ENCODE measurements around the gene HS6ST2.

The HS6ST2 gene

GRCh38 chrX:132665676-132666075 is 292.8 kb downstream of the HS6ST2 start:
- no peaks in the 10 kb centered on the region for H3K36me3 ChIP-seq
- H3K9me3 ChIP-seq = no peaks in the 10 kb centered on the region
- H3K27ac ChIP-seq = no peak overlapping the region
- H3K4me1 ChIP-seq (ENCODE audit: control insufficient read depth in 1 of 2, insufficient read depth in 1 of 2, low read depth in 1 of 2, low read length in 1 of 2) = no peaks in the 10 kb centered on the region
- H3K4me3 ChIP-seq (ENCODE audit: low read depth in 1 of 2, low read length in 1 of 2) = no peak overlapping the region
- H3K27me3 ChIP-seq = no peaks in the 10 kb centered on the region
- TF ChIP-seq, protein P1, sequence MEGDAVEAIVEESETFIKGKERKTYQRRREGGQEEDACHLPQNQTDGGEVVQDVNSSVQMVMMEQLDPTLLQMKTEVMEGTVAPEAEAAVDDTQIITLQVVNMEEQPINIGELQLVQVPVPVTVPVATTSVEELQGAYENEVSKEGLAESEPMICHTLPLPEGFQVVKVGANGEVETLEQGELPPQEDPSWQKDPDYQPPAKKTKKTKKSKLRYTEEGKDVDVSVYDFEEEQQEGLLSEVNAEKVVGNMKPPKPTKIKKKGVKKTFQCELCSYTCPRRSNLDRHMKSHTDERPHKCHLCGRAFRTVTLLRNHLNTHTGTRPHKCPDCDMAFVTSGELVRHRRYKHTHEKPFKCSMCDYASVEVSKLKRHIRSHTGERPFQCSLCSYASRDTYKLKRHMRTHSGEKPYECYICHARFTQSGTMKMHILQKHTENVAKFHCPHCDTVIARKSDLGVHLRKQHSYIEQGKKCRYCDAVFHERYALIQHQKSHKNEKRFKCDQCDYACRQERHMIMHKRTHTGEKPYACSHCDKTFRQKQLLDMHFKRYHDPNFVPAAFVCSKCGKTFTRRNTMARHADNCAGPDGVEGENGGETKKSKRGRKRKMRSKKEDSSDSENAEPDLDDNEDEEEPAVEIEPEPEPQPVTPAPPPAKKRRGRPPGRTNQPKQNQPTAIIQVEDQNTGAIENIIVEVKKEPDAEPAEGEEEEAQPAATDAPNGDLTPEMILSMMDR (IDR thresholded peaks at IDR 0.05) = no peak

- no peak overlapping the region for H3K27ac ChIP-seq
Measured at GRCh38 chrX:132664273-132664672, 294.2 kb downstream of the HS6ST2 start.

DNA sequence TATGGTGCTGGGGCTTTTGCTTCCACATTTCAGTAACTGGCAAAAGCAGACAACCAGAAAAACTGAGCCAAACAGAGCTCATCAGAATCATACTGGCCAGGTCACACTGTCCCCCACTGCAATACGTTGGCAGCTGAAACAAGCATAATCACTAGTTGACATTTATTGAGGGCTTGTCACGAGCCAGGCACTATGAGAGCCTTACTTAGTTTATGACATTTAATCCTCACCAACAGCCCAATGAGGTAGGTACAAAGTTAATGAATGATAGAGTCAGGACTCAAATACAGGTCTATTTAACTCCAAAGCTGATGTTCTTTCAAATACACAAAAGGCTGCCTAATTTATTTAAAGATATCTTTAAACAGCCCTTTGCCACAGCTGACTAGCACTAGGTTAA is 295.6 kb downstream of the HS6ST2 start:
- no peaks in the 10 kb centered on the region for H3K4me1 ChIP-seq (ENCODE audit: control insufficient read depth in 1 of 2, insufficient read depth in 1 of 2, low read depth in 1 of 2, low read length in 1 of 2)
- no peak overlapping the region for H3K4me3 ChIP-seq (ENCODE audit: low read depth in 1 of 2, low read length in 1 of 2)
- H3K9me3 ChIP-seq = no peaks in the 10 kb centered on the region
- H3K36me3 ChIP-seq = no peaks in the 10 kb centered on the region
- TF ChIP-seq, protein P1 (IDR thresholded peaks at IDR 0.05) = no peak
- H3K27me3 ChIP-seq = no peaks in the 10 kb centered on the region
- H3K27ac ChIP-seq = no peak overlapping the region

More at GRCh38 chrX:132664273-132664672, 294.2 kb downstream of the HS6ST2 start:
- no peak overlapping the region for H3K4me3 ChIP-seq (ENCODE audit: low read depth in 1 of 2, low read length in 1 of 2)
- H3K9me3 ChIP-seq = no peaks in the 10 kb centered on the region
- no peaks in the 10 kb centered on the region for H3K36me3 ChIP-seq
- H3K27me3 ChIP-seq = no peaks in the 10 kb centered on the region
- TF ChIP-seq, protein P1 (IDR thresholded peaks at IDR 0.05) = no peak
- H3K4me1 ChIP-seq (ENCODE audit: control insufficient read depth in 1 of 2, insufficient read depth in 1 of 2, low read depth in 1 of 2, low read length in 1 of 2) = no peaks in the 10 kb centered on the region

GRCh38 chrX:132657876-132658275 is 300.6 kb downstream of the HS6ST2 start:
- no peaks in the 10 kb centered on the region for H3K4me1 ChIP-seq (ENCODE audit: control insufficient read depth in 1 of 2, insufficient read depth in 1 of 2, low read depth in 1 of 2, low read length in 1 of 2)
- H3K9me3 ChIP-seq = no peaks in the 10 kb centered on the region
- H3K27me3 ChIP-seq = no peaks in the 10 kb centered on the region
- TF ChIP-seq, protein P1 (IDR thresholded peaks at IDR 0.05) = no peak
- H3K36me3 ChIP-seq = no peaks in the 10 kb centered on the region
- no peak overlapping the region for H3K27ac ChIP-seq
- H3K4me3 ChIP-seq (ENCODE audit: low read depth in 1 of 2, low read length in 1 of 2) = no peak overlapping the region

DNA sequence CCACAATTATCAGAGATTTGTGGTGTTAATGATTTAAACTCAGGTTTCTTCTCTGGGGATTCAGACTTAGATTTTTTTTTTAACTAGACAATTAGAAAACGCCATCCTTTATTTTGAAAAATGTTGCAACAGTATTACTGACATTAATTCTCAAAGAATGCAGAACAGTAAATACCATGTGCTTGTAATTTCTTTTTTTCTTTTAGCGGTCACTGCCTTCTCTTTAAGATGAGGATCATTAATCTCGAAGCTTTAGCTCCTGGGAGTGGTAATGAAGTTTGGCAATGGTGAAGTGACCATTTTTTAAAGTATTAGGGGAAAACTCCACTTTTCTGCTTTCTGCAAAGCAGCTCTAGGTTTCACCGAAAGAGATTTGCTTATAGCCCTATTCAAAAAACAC is 305.6 kb downstream of the HS6ST2 start:
- H3K27ac ChIP-seq = no peak overlapping the region
- H3K27me3 ChIP-seq = no peaks in the 10 kb centered on the region
- H3K9me3 ChIP-seq = no peaks in the 10 kb centered on the region
- no peaks in the 10 kb centered on the region for H3K36me3 ChIP-seq
- TF ChIP-seq, protein P1 (IDR thresholded peaks at IDR 0.05) = no peak
- H3K4me3 ChIP-seq (ENCODE audit: low read depth in 1 of 2, low read length in 1 of 2) = no peak overlapping the region
- H3K4me1 ChIP-seq (ENCODE audit: control insufficient read depth in 1 of 2, insufficient read depth in 1 of 2, low read depth in 1 of 2, low read length in 1 of 2) = no peaks in the 10 kb centered on the region
